ENCODE data around the gene AKR7A3.
A peak's percentile ranks its signal among the peaks of the same experiment; 100 is the strongest.

DNA sequence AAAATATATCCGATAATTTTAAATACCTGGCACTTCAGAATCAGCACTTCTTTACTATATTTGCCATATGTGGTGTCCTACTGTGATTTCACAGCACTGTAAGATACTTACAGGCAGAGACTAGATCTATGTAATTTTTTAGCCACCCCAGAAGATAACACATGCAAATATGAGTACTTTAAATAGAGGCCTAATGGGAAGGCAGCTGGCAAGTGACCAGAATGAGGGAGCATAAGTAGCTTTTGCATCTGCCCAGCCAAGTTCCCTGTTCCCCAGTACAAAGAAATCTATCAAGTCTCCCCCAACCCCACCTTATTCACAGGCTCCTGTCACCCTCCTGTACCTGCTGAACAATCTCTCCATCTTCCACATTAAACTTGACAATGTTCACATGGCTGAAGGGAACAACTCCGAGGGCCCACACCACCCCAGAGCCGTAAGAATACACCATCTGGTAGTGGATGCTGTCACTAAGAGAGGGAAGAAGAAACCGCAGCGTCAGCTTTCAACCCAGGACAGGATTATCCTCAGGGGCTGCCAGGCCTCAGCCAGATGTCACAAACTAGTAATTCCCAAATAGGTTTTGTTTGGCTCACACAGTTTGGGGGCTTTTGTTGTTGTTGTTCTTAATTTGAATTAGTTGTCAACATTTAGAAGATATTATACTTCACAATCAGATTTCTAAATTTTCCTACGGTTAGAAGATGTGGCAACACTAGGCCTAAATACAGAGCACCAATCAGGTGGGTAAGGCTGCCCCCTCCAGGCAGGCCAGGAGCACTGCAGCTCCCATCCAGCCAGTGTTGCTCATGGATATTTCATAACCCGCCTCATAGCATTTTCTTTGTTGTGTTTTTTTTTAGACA, 47.7 kb downstream of the AKR7A3 start:
- TF ChIP-seq, protein P1, sequence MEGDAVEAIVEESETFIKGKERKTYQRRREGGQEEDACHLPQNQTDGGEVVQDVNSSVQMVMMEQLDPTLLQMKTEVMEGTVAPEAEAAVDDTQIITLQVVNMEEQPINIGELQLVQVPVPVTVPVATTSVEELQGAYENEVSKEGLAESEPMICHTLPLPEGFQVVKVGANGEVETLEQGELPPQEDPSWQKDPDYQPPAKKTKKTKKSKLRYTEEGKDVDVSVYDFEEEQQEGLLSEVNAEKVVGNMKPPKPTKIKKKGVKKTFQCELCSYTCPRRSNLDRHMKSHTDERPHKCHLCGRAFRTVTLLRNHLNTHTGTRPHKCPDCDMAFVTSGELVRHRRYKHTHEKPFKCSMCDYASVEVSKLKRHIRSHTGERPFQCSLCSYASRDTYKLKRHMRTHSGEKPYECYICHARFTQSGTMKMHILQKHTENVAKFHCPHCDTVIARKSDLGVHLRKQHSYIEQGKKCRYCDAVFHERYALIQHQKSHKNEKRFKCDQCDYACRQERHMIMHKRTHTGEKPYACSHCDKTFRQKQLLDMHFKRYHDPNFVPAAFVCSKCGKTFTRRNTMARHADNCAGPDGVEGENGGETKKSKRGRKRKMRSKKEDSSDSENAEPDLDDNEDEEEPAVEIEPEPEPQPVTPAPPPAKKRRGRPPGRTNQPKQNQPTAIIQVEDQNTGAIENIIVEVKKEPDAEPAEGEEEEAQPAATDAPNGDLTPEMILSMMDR (IDR thresholded peaks at IDR 0.05): peak; percentile 81
- TF ChIP-seq ETV6 (CRISPR knock-in tag; IDR thresholded peaks at IDR 0.05) (no peak), USF2 (CRISPR knock-in tag; IDR thresholded peaks at IDR 0.05) (no peak), CREM (CRISPR knock-in tag; IDR thresholded peaks at IDR 0.05) (no peak)
- TF ChIP-seq, protein P2, sequence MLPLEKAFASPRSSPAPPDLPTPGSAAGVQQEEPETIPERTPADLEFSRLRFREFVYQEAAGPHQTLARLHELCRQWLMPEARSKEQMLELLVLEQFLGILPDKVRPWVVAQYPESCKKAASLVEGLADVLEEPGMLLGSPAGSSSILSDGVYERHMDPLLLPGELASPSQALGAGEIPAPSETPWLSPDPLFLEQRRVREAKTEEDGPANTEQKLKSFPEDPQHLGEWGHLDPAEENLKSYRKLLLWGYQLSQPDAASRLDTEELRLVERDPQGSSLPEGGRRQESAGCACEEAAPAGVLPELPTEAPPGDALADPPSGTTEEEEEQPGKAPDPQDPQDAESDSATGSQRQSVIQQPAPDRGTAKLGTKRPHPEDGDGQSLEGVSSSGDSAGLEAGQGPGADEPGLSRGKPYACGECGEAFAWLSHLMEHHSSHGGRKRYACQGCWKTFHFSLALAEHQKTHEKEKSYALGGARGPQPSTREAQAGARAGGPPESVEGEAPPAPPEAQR (CRISPR knock-in tag; IDR thresholded peaks at IDR 0.05): no peak
